Psoas muscle (tissue), 8 donors: ENCODE measurements around the gene TBC1D5. TPM values are rescaled to one million over a fixed set of nuclear protein-coding genes. Genes with fewer than 3 reads are reported as not detected.

Source experiments
- ATAC-seq, 4 donors: fragments of 200-7000 bp; cut with Tn5 transposase; one replicate each; pipeline ENCODE4 v1.9.1; 2020; ENCODE audit warnings: moderate library complexity in 3 of 4, mild to moderate bottlenecking in 2 of 4
- DNase-seq, 2 donors: peaks; one replicate each; pipeline ENCODE4 v3.0.0-alpha.2; 2020
- H3K27ac ChIP-seq: fragments of 200-600 bp; one replicate; pipeline ENCODE4 v1.8.0; 2022
- H3K27me3 ChIP-seq, 3 donors: fragments of 200-600 bp in 1 of 3; one replicate each; pipeline versions ENCODE4 v1.6.1 to v1.8.0; 2013 to 2022; ENCODE audit warnings: low read length in 2 of 3, mild to moderate bottlenecking in 2 of 3, moderate library complexity in 1 of 3; ENCODE audit not compliant: insufficient read depth in 3 of 3
- H3K36me3 ChIP-seq, 2 donors: fragments of 200-600 bp in 1 of 2; one replicate each; pipeline versions ENCODE4 v1.6.1 to v1.8.0; 2013 to 2022; ENCODE audit warnings: low read depth in 1 of 2, mild to moderate bottlenecking in 1 of 2, moderate library complexity in 1 of 2; ENCODE audit not compliant: insufficient read depth in 1 of 2
- H3K4me1 ChIP-seq: fragments of 200-600 bp; one replicate; pipeline ENCODE4 v1.8.0; 2022
- H3K4me3 ChIP-seq: fragments of 200-600 bp; one replicate; pipeline ENCODE4 v1.8.0; 2022; ENCODE audit warnings: mild to moderate bottlenecking
- H3K9me3 ChIP-seq: fragments of 200-600 bp; one replicate; pipeline ENCODE4 v1.8.0; 2022
- CTCF ChIP-seq: fragments of 200-600 bp; IDR thresholded peaks from one replicate; pipeline ENCODE4 v1.8.0; 2022; ENCODE audit warnings: antibody characterized with exemption
- WGBS, 3 donors: extraction: QIAGEN DNeasy Blood & Tissue Kit; methylation state at CpG; one replicate each; pipeline versions ENCODE4 v1.1.6 to v1.1.7; 2013; 5-methylcytosine and 5-hydroxymethylcytosine counted together
- intact Hi-C, 2 donors: fragments of 100-400 bp; cut with DNase I; formaldehyde crosslinking; loops; one replicate each; pipeline versions ENCODE4 v1.11.0 to v1.14.2; 2022
- polyA plus RNA-seq, 3 donors: library from polyadenylated mRNA; stranded (reverse); fragments of 200-250 nt; gene quantifications; one replicate each; pipeline ENCODE4 v1.2.3, GENCODE V29; 2013
- total RNA-seq, 4 donors: library from RNA; stranded (reverse); fragmentation: NEBNext Ultra II Directional in 2 of 4; extraction: Animal tissue kit (Norgen Biotek cat#: 25700) in 2 of 4; gene quantifications; one replicate each; pipeline versions ENCODE4 v1.2.1 to v1.2.4, GENCODE V29; 2021 to 2023
- donor health status: healthy with polysubstance abuse.
- donor health status: DM: no; HTN: no; CAD: no; lungs with moderate emphysema.
- donor health status: Bipolar disorder and iron deficiency.
- donor health status: healthy.
- donor health status: DM: yes; HTN: yes; CAD: no.
- donor health status: DM: no; HTN: no; CAD: no.
- donor health status: DM: no; HTN: no; CAD: no.
- donor health status: DM: yes; HTN: yes; CAD: no.

TBC1D5 gene
- total and polyA plus RNA-seq, 7 donors = 4.3 to 20.4 (median 13.3) TPM

GRCh38 chr3:17232442-17232841, 510.0 kb downstream of the TBC1D5 start:
- DNase-seq = no peak
- intact Hi-C loops = loop anchor here (5.0 to 10.0 kb wide), 2 partner anchors 188 to 630 kb away; no protein-coding TSS in a partner anchor
- no peaks in the 10 kb centered on the region for H3K36me3 ChIP-seq
- no peak for TF ChIP-seq CTCF
- peaks cover 29% of the 10 kb centered on the region for H3K4me1 ChIP-seq
- no peak overlapping the region for H3K27ac ChIP-seq
- H3K4me3 ChIP-seq = no peak overlapping the region
- H3K9me3 ChIP-seq = no peaks in the 10 kb centered on the region
- ATAC-seq = peak; percentile 25 to 53 (median 32)
- no peaks in the 10 kb centered on the region for H3K27me3 ChIP-seq

- WGBS, 3 donors = 51 to 74% (median 56%) methylated on average over 3 of the region's 3 CpGs
- no peaks in the 10 kb centered on the region for H3K9me3 ChIP-seq
- H3K27ac ChIP-seq = no peak overlapping the region
- ATAC-seq (no peak), DNase-seq (no peak)
- no peak overlapping the region for H3K4me3 ChIP-seq
- H3K36me3 ChIP-seq = no peaks in the 10 kb centered on the region
- intact Hi-C loops = loop anchor here (5.0 to 10.0 kb wide), 2 partner anchors 187 to 629 kb away; no protein-coding TSS in a partner anchor
- peaks cover 29% of the 10 kb centered on the region for H3K4me1 ChIP-seq
- H3K27me3 ChIP-seq = no peaks in the 10 kb centered on the region
- TF ChIP-seq CTCF = no peak
These were observed 510.7 kb downstream of the TBC1D5 start for GRCh38 chr3:17231537-17232261.

- intact Hi-C loops = loop anchor here in 1 of 2 donors (10.0 kb wide), 1 partner anchor 333 kb away; no protein-coding TSS in a partner anchor
- Histone ChIP-seq H3K27ac (no peak overlapping the region), H3K36me3 (no peaks in the 10 kb centered on the region), H3K27me3 (no peaks in the 10 kb centered on the region), H3K4me3 (no peak overlapping the region), H3K4me1 (peaks cover 8% of the 10 kb centered on the region), H3K9me3 (no peaks in the 10 kb centered on the region)
- no peak for DNase-seq
- no peak for ATAC-seq
- WGBS, 3 donors = 92 to 96% (median 93%) methylated on average over 2 of the region's 2 CpGs
- TF ChIP-seq CTCF = no peak
These were observed 515.0 kb downstream of the TBC1D5 start for GRCh38 chr3:17227472-17227871.

GRCh38 chr3:17221529-17221928, 520.9 kb downstream of the TBC1D5 start:
- no peak overlapping the region for H3K4me3 ChIP-seq
- no peaks in the 10 kb centered on the region for H3K4me1 ChIP-seq
- no peak for TF ChIP-seq CTCF
- H3K36me3 ChIP-seq = no peaks in the 10 kb centered on the region
- intact Hi-C loops = loop anchor here in 1 of 2 donors (10.0 kb wide), 1 partner anchor 327 kb away; no protein-coding TSS in a partner anchor
- H3K27ac ChIP-seq = no peak overlapping the region
- DNase-seq (no peak), ATAC-seq (no peak)
- no peaks in the 10 kb centered on the region for H3K9me3 ChIP-seq
- H3K27me3 ChIP-seq = no peaks in the 10 kb centered on the region
- 92 to 100% (median 92%) methylated on average over 1 of the region's 1 CpG for WGBS, 3 donors
